SU-DHL-6 (cell line): Measurements from ENCODE around the gene PPP1CA.

ENCODE experiments used
- H2AFZ ChIP-seq: fragments of 200-600 bp; sonication (generic); 2 replicates; pipeline ENCODE4 v1.6.1; 2014; ENCODE audit warnings: low read depth, mild to moderate bottlenecking, moderate library complexity, mixed read lengths, antibody characterized with exemption, low read length; ENCODE audit not compliant: severe bottlenecking
- H3F3A ChIP-seq: fragments of 200-600 bp; shearing (Covaris generic); 2 replicates; pipeline ENCODE4 v1.6.0; 2016; ENCODE audit warnings: antibody characterized with exemption, mild to moderate bottlenecking; ENCODE audit not compliant: insufficient read depth
- H3K27ac ChIP-seq: fragments of 200-600 bp; sonication (generic); 2 replicates; pipeline ENCODE4 v1.5.1; 2016; ENCODE audit warnings: low read depth, mild to moderate bottlenecking, low read length, moderate library complexity, mixed read lengths
- H3K27me3 ChIP-seq: fragments of 200-600 bp; sonication (generic), shearing (Covaris generic); 2 replicates; pipeline ENCODE4 v1.6.0; 2014; ENCODE audit warnings: mild to moderate bottlenecking, low read length
- H3K36me3 ChIP-seq: fragments of 200-600 bp; sonication (generic); 2 replicates; pipeline ENCODE4 v1.6.1; 2014; ENCODE audit warnings: mild to moderate bottlenecking, low read length, mixed read lengths
- H3K4me2 ChIP-seq: fragments of 300-600, 200-600 bp; shearing (Covaris generic), sonication (generic); 2 replicates; pipeline ENCODE4 v1.6.0; 2014; ENCODE audit warnings: low read length, low read depth, mild to moderate bottlenecking; ENCODE audit not compliant: poor library complexity, severe bottlenecking
- H3K4me3 ChIP-seq: fragments of 200-600 bp; sonication (generic); 2 replicates; pipeline ENCODE4 v1.5.1; 2014; ENCODE audit warnings: antibody characterized with exemption, low read length, mild to moderate bottlenecking, mixed read lengths; ENCODE audit not compliant: insufficient read depth, poor library complexity, severe bottlenecking
- H3K79me2 ChIP-seq: fragments of 200-600 bp; sonication (generic); 2 replicates; pipeline ENCODE4 v1.6.1; 2014; ENCODE audit warnings: mild to moderate bottlenecking, low read length, moderate library complexity; ENCODE audit not compliant: insufficient read depth
- H3K9ac ChIP-seq: fragments of 200-600 bp; sonication (generic); 2 replicates; pipeline ENCODE4 v1.7.0; 2014; ENCODE audit warnings: mild to moderate bottlenecking, low read length
- H3K9me2 ChIP-seq: fragments of 200-600 bp; sonication (generic); replicated peaks from 2 replicates; pipeline ENCODE4 v1.6.1; 2014; ENCODE audit warnings: low read length; ENCODE audit not compliant: insufficient read depth
- H3K9me3 ChIP-seq: fragments of 200-600 bp; sonication (generic); 2 replicates; pipeline ENCODE4 v1.6.1; 2014; ENCODE audit warnings: low read length, mixed read lengths; ENCODE audit not compliant: insufficient read depth
- H4K20me1 ChIP-seq: fragments of 200-600 bp; sonication (generic); 2 replicates; pipeline ENCODE4 v1.6.1; 2014; ENCODE audit warnings: low read depth, mild to moderate bottlenecking, antibody characterized with exemption, low read length, moderate library complexity, mixed read lengths
- CTCF ChIP-seq: fragments of 200-600 bp; sonication (generic); IDR thresholded peaks from one replicate; pipeline ENCODE4 v1.5.1; 2017; ENCODE audit warnings: antibody characterized with exemption, mild to moderate bottlenecking, low read length, moderate library complexity; ENCODE audit not compliant: insufficient read depth, poor library complexity, severe bottlenecking
- EZH2phosphoT487 ChIP-seq: fragments of 200-600 bp; sonication (generic), shearing (Covaris generic); conservative IDR thresholded peaks from 2 replicates; pipeline ENCODE4 v1.6.1; 2018; ENCODE audit warnings: mild to moderate bottlenecking, antibody characterized with exemption, low read length, moderate library complexity, mixed read lengths

The PPP1CA gene

GRCh38 chr11:67416416-67417335 lies 15.0 kb upstream of the PPP1CA start:
- Histone ChIP-seq H3K4me3 (no peak overlapping the region), H3K27me3 (no peaks in the 10 kb centered on the region), H3K9me3 (no peaks in the 10 kb centered on the region), H3F3A (no peaks in the 10 kb centered on the region), H3K9ac (no peak overlapping the region), H3K79me2 (no peaks in the 10 kb centered on the region), H4K20me1 (no peaks in the 10 kb centered on the region), H3K4me2 (no peak overlapping the region), H3K36me3 (no peaks in the 10 kb centered on the region), H3K9me2 (no peaks in the 10 kb centered on the region), H3K27ac (no peak overlapping the region), H2AFZ (no peak overlapping the region)
- TF ChIP-seq CTCF (no peak), EZH2phosphoT487 (no peak)

- Histone ChIP-seq H3F3A (no peaks in the 10 kb centered on the region), H3K27me3 (no peaks in the 10 kb centered on the region), H4K20me1 (no peaks in the 10 kb centered on the region), H3K79me2 (no peaks in the 10 kb centered on the region), H3K4me2 (no peak within 1 kb of the TSS), H3K9me2 (no peaks in the 10 kb centered on the region), H3K4me3 (no peak within 1 kb of the TSS), H3K9ac (no peak within 1 kb of the TSS), H3K9me3 (no peaks in the 10 kb centered on the region), H2AFZ (no peak within 1 kb of the TSS), H3K36me3 (no peaks in the 10 kb centered on the region), H3K27ac (no peak within 1 kb of the TSS)
- TF ChIP-seq CTCF (no peak), EZH2phosphoT487 (no peak)
These were observed 14.0 kb upstream of the PPP1CA start, which contains the start of gene CARNS1 for GRCh38 chr11:67415501-67416304. CARNS1 (plus strand) TSS chr11:67415678; CDS start chr11:67416200, 522 bp downstream.

- no peak overlapping the region for H3K9ac ChIP-seq
- H3K79me2 ChIP-seq, result no peaks in the 10 kb centered on the region
- TF ChIP-seq EZH2phosphoT487 (no peak), CTCF (no peak)
- H3K27ac ChIP-seq, result no peak overlapping the region
- H4K20me1 ChIP-seq, result no peaks in the 10 kb centered on the region
- H3K27me3 ChIP-seq, result no peaks in the 10 kb centered on the region
- H3K36me3 ChIP-seq, result no peaks in the 10 kb centered on the region
- H3K9me2 ChIP-seq, result no peaks in the 10 kb centered on the region
- H3F3A ChIP-seq, result peaks cover 14% of the 10 kb centered on the region
- no peaks in the 10 kb centered on the region for H3K9me3 ChIP-seq
- H3K4me2 ChIP-seq, result no peak overlapping the region
- no peak overlapping the region for H2AFZ ChIP-seq
- no peak overlapping the region for H3K4me3 ChIP-seq
These were observed 11.7 kb upstream of the PPP1CA start for GRCh38 chr11:67413266-67413849.
